ENCODE data around the gene PAWR.
"Not testable (repeated sequence)": the region's sequence is repeated elsewhere in the genome, so short reads cannot be mapped to it uniquely, and the experiment has no call there.

The PAWR gene

GRCh38 chr12:79644274-79645234, 46.2 kb downstream of the PAWR start:
- no peak for DNase-seq (ENCODE audit: low read depth)
- Histone ChIP-seq H3K36me3 (ENCODE audit: control insufficient read depth, insufficient read depth, low read length, severe bottlenecking) (no peaks in the 10 kb centered on the region), H3K27me3 (replicated peaks; ENCODE audit: control insufficient read depth, insufficient read depth, low read length) (no peaks in the 10 kb centered on the region), H3K4me3 (ENCODE audit: low read length) (no peak overlapping the region), H3K4me1 (ENCODE audit: control insufficient read depth, insufficient read depth, low read length) (no peaks in the 10 kb centered on the region), H3K9ac (ENCODE audit: low read length) (no peak overlapping the region), H3K9me3 (ENCODE audit: control insufficient read depth, low read length) (no peaks in the 10 kb centered on the region)

GRCh38 chr12:79643821-79644220, 46.9 kb downstream of the PAWR start:
- H3K36me3 ChIP-seq (ENCODE audit: control insufficient read depth, insufficient read depth, low read length, severe bottlenecking), result no peaks in the 10 kb centered on the region
- DNase-seq (ENCODE audit: low read depth), result no peak
- no peak overlapping the region for H3K4me3 ChIP-seq (ENCODE audit: low read length)
- H3K27me3 ChIP-seq (replicated peaks; ENCODE audit: control insufficient read depth, insufficient read depth, low read length), result no peaks in the 10 kb centered on the region
- H3K9me3 ChIP-seq (ENCODE audit: control insufficient read depth, low read length), result no peaks in the 10 kb centered on the region
- no peaks in the 10 kb centered on the region for H3K4me1 ChIP-seq (ENCODE audit: control insufficient read depth, insufficient read depth, low read length)
- H3K9ac ChIP-seq (ENCODE audit: low read length), result no peak overlapping the region

- Histone ChIP-seq H3K4me3 (ENCODE audit: low read length) (no peak overlapping the region), H3K9me3 (ENCODE audit: control insufficient read depth, low read length) (no peaks in the 10 kb centered on the region), H3K4me1 (ENCODE audit: control insufficient read depth, insufficient read depth, low read length) (peaks cover 27% of the 10 kb centered on the region), H3K9ac (ENCODE audit: low read length) (no peak overlapping the region), H3K36me3 (ENCODE audit: control insufficient read depth, insufficient read depth, low read length, severe bottlenecking) (no peaks in the 10 kb centered on the region), H3K27me3 (replicated peaks; ENCODE audit: control insufficient read depth, insufficient read depth, low read length) (no peaks in the 10 kb centered on the region)
- DNase-seq (ENCODE audit: low read depth), result no peak
Measured at GRCh38 chr12:79638490-79638889, 52.3 kb downstream of the PAWR start.

- Histone ChIP-seq H3K27me3 (replicated peaks; ENCODE audit: control insufficient read depth, insufficient read depth, low read length) (no peaks in the 10 kb centered on the region), H3K9me3 (ENCODE audit: control insufficient read depth, low read length) (no peaks in the 10 kb centered on the region), H3K4me3 (ENCODE audit: low read length) (no peak overlapping the region), H3K36me3 (ENCODE audit: control insufficient read depth, insufficient read depth, low read length, severe bottlenecking) (no peaks in the 10 kb centered on the region), H3K4me1 (ENCODE audit: control insufficient read depth, insufficient read depth, low read length) (peaks cover 30% of the 10 kb centered on the region), H3K9ac (ENCODE audit: low read length) (no peak overlapping the region)
- DNase-seq (ENCODE audit: low read depth), result no peak
Measured at GRCh38 chr12:79637093-79637492, 53.7 kb downstream of the PAWR start.

- peak; percentile 65 for DNase-seq (ENCODE audit: low read depth)
- peaks cover 30% of the 10 kb centered on the region for H3K4me1 ChIP-seq (ENCODE audit: control insufficient read depth, insufficient read depth, low read length)
- no peaks in the 10 kb centered on the region for H3K27me3 ChIP-seq (replicated peaks; ENCODE audit: control insufficient read depth, insufficient read depth, low read length)
- H3K9me3 ChIP-seq (ENCODE audit: control insufficient read depth, low read length), result no peaks in the 10 kb centered on the region
- H3K4me3 ChIP-seq (ENCODE audit: low read length), result no peak overlapping the region
- no peak overlapping the region for H3K9ac ChIP-seq (ENCODE audit: low read length)
- H3K36me3 ChIP-seq (ENCODE audit: control insufficient read depth, insufficient read depth, low read length, severe bottlenecking), result no peaks in the 10 kb centered on the region
Measured at GRCh38 chr12:79635676-79636075, 55.1 kb downstream of the PAWR start.

- Histone ChIP-seq H3K27me3 (replicated peaks; ENCODE audit: control insufficient read depth, insufficient read depth, low read length) (no peaks in the 10 kb centered on the region), H3K36me3 (ENCODE audit: control insufficient read depth, insufficient read depth, low read length, severe bottlenecking) (no peaks in the 10 kb centered on the region), H3K4me3 (ENCODE audit: low read length) (no peak overlapping the region), H3K4me1 (ENCODE audit: control insufficient read depth, insufficient read depth, low read length) (peaks cover 30% of the 10 kb centered on the region), H3K9me3 (ENCODE audit: control insufficient read depth, low read length) (no peaks in the 10 kb centered on the region), H3K9ac (ENCODE audit: low read length) (no peak overlapping the region)
- DNase-seq (ENCODE audit: low read depth), result peak; percentile 53
Measured at GRCh38 chr12:79634957-79635471, 55.8 kb downstream of the PAWR start.

GRCh38 chr12:79629561-79629960, 61.2 kb downstream of the PAWR start:
- Histone ChIP-seq H3K27me3 (replicated peaks; ENCODE audit: control insufficient read depth, insufficient read depth, low read length) (no peaks in the 10 kb centered on the region), H3K4me3 (ENCODE audit: low read length) (no peak overlapping the region), H3K9ac (ENCODE audit: low read length) (no peak overlapping the region), H3K9me3 (ENCODE audit: control insufficient read depth, low read length) (no peaks in the 10 kb centered on the region), H3K36me3 (ENCODE audit: control insufficient read depth, insufficient read depth, low read length, severe bottlenecking) (no peaks in the 10 kb centered on the region), H3K4me1 (ENCODE audit: control insufficient read depth, insufficient read depth, low read length) (peaks cover 8% of the 10 kb centered on the region)
- no peak for DNase-seq (ENCODE audit: low read depth)

GRCh38 chr12:79626735-79627134, 64.0 kb downstream of the PAWR start:
- not testable (repeated sequence) for H3K9ac ChIP-seq (ENCODE audit: low read length); H3K4me3 ChIP-seq (ENCODE audit: low read length); H3K4me1 ChIP-seq (ENCODE audit: control insufficient read depth, insufficient read depth, low read length)

GRCh38 chr12:79624378-79624777, 66.4 kb downstream of the PAWR start:
- peaks cover 16% of the 10 kb centered on the region for H3K36me3 ChIP-seq (ENCODE audit: control insufficient read depth, insufficient read depth, low read length, severe bottlenecking)
- no peak overlapping the region for H3K9ac ChIP-seq (ENCODE audit: low read length)
- no peak overlapping the region for H3K4me3 ChIP-seq (ENCODE audit: low read length)
- no peaks in the 10 kb centered on the region for H3K9me3 ChIP-seq (ENCODE audit: control insufficient read depth, low read length)
- peak; percentile 25 for DNase-seq (ENCODE audit: low read depth)
- no peaks in the 10 kb centered on the region for H3K27me3 ChIP-seq (replicated peaks; ENCODE audit: control insufficient read depth, insufficient read depth, low read length)
- no peaks in the 10 kb centered on the region for H3K4me1 ChIP-seq (ENCODE audit: control insufficient read depth, insufficient read depth, low read length)

More at GRCh38 chr12:79626735-79627134, 64.0 kb downstream of the PAWR start:
- not testable (repeated sequence) for H3K36me3 ChIP-seq (ENCODE audit: control insufficient read depth, insufficient read depth, low read length, severe bottlenecking); H3K9me3 ChIP-seq (ENCODE audit: control insufficient read depth, low read length); H3K27me3 ChIP-seq (replicated peaks; ENCODE audit: control insufficient read depth, insufficient read depth, low read length); DNase-seq (ENCODE audit: low read depth)

GRCh38 chr12:79619872-79620562, 70.7 kb downstream of the PAWR start:
- Histone ChIP-seq H3K27me3 (replicated peaks; ENCODE audit: control insufficient read depth, insufficient read depth, low read length) (no peaks in the 10 kb centered on the region), H3K9me3 (ENCODE audit: control insufficient read depth, low read length) (no peaks in the 10 kb centered on the region), H3K9ac (ENCODE audit: low read length) (no peak overlapping the region), H3K4me3 (ENCODE audit: low read length) (no peak overlapping the region), H3K4me1 (ENCODE audit: control insufficient read depth, insufficient read depth, low read length) (peaks cover 11% of the 10 kb centered on the region), H3K36me3 (ENCODE audit: control insufficient read depth, insufficient read depth, low read length, severe bottlenecking) (peaks cover 19% of the 10 kb centered on the region)
- no peak for DNase-seq (ENCODE audit: low read depth)

GRCh38 chr12:79618848-79619404, 71.8 kb downstream of the PAWR start:
- Histone ChIP-seq H3K36me3 (ENCODE audit: control insufficient read depth, insufficient read depth, low read length, severe bottlenecking) (peaks cover 19% of the 10 kb centered on the region), H3K4me3 (ENCODE audit: low read length) (no peak overlapping the region), H3K27me3 (replicated peaks; ENCODE audit: control insufficient read depth, insufficient read depth, low read length) (no peaks in the 10 kb centered on the region), H3K9me3 (ENCODE audit: control insufficient read depth, low read length) (no peaks in the 10 kb centered on the region), H3K4me1 (ENCODE audit: control insufficient read depth, insufficient read depth, low read length) (peaks cover 11% of the 10 kb centered on the region), H3K9ac (ENCODE audit: low read length) (no peak overlapping the region)
- DNase-seq (ENCODE audit: low read depth), result peak; percentile 34
